NCI-H748 (cell line): ENCODE data around the gene GON4L.
"Not testable (repeated sequence)": the region's sequence is repeated elsewhere in the genome, so short reads cannot be mapped to it uniquely, and the experiment has no call there.

Experiments used
- DNase-seq: peaks from one replicate; lab custom pipeline; 2025; ENCODE audit not compliant: unreplicated experiment; lab: John Stamatoyannopoulos, UW

The GON4L gene

GRCh38 chr1:155704414-155704813 lies 152.6 kb downstream of the GON4L start:
- not testable (repeated sequence) for DNase-seq

GRCh38 chr1:155703216-155703615 lies 153.8 kb downstream of the GON4L start:
- DNase-seq: no peak

GRCh38 chr1:155701675-155702074 lies 155.3 kb downstream of the GON4L start:
- DNase-seq: not testable (repeated sequence)
